NOMO-1 (cell line): ENCODE data around the gene C5.
A peak's percentile ranks its signal among the peaks of the same experiment; 100 is the strongest.
"Not testable (repeated sequence)": the region's sequence is repeated elsewhere in the genome, so short reads cannot be mapped to it uniquely, and the experiment has no call there.

ENCODE experiments used
- DNase-seq, 2 experiments: peaks; one replicate each; lab custom pipeline; 2025; ENCODE audit not compliant: unreplicated experiment in 2 of 2; lab: John Stamatoyannopoulos, UW

Gene C5

DNA sequence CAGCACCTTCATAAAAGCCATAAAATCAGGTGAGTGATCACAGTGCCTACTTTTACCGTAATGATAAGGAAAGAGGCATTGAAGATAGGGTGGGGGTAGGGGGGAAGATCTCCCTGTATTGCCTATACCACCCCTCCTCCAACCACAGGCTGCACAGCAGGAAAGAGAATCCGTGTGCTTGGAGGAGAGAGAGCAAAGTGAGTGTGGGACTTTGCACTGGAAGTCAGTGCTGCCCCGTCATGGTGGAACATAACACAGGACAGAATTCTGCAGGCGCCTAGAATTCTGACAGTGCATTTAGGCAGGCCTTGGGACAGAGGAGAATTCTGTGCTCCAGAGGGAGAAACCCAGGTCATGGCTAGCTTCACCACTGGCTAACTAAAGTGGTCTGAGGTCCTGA lies 3.5 kb upstream of the C5 start:
- no peak for DNase-seq

DNA sequence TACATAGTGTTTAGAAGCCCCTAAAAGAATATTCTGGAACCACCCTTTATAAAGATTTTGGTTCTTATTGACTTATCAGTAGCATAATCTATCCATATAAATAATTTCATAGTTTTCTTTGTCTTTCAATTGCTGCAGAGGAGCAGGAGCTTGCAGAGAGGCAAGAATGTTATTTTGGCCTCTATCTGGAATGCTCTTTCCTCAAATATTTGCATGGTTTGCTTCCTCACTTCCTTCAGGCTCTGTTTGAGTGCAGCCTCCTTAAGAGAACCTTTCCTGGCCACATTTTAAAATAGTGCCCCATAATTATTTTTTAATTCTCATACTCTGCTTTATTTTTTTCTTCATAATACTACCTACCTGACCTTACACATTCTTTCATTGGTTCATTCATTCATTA lies 1.5 kb downstream of the C5 start:
- DNase-seq = no peak

DNA sequence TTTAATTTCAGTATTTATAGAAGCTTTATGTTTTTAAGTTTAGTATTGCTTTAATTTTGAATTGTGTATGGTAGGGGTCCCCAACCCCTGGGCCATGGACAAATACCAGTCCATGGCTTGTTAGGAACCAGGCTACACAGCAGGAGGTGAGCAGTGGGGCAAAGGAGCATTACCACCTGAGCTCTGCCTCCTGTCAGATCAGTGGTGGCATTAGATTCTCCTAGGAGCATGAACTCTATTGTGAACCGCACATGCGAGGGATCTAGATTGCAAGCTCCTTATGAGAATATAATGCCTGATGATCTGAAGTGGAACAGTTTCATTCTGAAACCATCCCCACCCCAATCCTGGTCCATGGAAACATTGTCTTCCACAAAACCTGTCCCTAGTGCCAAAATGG lies 1.9 kb downstream of the C5 start:
- DNase-seq = no peak

DNA sequence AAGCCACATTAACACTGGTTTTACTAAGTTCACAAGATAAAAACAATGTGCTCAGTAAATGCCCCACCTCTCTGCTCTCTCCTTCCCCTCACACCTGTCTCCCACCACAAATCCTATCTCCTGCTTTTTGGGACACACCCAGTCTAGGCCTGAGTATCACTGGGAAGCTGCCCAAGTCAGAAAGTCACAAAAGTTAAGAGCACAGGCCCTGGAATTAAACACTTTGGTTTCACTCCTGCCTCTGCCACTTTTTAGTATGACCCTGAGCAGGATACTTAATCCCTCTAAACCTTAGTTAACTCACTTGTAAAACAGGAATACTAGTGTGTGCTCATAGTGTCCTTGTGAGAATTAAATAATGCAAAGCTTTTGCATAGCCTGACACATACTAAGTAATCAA lies 11.3 kb downstream of the C5 start:
- DNase-seq = no peak

DNA sequence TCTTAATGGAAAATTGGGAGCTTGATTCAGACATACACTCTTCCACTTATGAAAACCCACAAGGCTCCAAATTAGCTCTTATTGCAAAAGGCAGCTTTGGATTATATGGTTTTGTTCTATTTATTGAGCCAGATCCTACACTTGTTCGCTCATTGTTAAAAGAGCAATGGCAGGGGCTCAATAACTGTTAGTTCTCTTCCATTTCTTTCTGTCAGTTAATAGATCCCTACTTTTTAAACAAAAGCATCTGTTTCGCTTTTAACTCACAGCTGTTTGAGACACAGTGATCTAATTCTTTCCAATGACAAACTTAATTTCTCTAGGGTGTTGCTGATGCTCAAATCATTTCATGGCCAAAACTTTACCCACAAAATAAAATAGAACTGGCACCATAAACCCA lies 11.7 kb downstream of the C5 start:
- no peak for DNase-seq

DNA sequence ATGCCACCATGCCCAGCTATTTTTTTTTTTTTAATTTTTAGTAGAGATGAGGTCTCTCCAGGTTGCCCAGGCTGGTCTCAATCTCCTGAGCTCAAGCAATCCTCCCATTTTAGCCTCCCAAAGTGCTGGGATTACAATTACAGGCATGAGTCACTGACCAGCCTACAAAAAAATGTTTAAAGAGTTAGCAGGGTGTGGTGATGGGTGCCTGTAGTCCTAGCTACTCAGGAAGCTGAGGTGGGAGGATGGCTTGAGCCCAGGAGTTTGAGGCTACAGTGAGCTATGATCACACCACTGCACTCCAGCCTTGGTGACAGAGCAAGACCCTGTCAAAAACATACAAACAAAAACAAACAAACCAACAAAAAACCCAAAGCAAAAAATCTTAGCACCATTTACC lies 14.4 kb downstream of the C5 start:
- not testable (repeated sequence) for DNase-seq

DNA sequence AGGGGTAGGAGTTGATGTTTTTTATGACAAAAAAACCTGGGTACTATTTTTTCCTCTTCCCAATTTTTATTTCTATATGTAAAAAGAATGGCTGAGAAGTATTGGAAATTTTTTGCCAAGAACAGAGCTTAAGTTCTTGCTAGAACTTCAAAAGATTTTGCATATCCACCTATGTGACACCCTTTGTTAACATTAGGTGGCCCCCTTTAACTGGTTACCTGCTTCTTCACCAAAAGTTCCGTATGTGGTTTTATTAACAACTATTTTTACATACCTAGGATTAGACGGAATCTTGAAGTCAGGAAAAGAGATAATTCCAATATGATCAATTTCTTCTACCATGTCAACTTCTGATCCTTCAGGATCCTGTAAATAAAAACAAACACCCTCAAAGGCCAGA lies 15.5 kb downstream of the C5 start:
- no peak for DNase-seq

DNA sequence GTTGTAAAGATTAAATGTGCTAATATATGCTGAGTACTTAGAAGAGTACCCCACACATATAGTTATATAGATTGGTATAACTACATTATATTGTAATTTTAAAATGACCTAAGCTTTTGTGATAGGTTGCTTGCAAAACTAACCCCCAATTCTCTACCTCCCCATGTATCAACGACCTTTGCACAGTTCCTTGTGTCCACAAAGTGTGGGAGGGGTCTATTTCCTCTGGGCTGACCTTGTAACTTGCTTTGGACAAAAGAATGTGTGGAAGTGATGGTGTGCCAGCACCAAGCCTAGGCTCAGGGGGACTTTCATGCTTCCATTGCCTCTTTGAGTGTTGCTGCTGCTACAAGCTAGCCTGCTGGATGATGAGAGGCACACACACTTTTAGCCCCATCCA lies 20.6 kb downstream of the C5 start:
- no peak for DNase-seq

DNA sequence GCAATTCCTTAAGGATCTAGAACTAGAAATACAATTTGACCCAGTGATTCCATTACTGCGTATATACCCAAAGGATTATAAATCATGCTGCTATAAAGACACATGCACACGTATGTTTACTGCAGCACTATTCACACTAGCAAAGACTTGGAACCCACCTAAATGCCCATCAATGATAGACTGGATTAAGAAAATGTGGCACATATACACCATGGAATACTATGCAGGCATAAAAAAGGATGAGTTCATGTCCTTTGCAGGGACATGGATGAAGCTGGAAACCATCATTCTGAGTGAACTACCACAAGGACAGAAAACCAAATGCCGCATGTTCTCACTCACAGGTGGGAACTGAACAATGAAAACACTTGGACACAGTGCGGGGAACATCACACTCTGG lies 21.8 kb downstream of the C5 start:
- not testable (repeated sequence) for DNase-seq

DNA sequence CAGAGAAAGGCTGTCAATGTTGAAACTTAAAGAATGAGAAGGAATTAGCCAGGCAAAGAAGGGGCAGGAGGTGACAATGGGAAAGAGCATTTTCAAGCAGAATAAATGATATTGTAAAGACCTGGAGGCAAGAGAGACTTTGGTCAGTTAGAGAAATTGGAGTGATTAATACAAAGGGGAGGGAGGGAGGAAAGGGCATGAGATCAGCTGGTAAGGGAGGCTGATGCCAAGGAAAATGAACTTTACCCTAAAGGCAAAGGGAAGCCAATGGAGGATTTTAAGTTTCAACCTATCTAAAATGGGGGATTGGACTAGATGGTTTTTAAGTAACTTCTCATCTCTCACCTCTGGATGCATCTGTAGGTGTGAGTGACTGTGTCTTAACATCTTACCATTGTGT lies 23.3 kb downstream of the C5 start:
- DNase-seq = no peak

DNA sequence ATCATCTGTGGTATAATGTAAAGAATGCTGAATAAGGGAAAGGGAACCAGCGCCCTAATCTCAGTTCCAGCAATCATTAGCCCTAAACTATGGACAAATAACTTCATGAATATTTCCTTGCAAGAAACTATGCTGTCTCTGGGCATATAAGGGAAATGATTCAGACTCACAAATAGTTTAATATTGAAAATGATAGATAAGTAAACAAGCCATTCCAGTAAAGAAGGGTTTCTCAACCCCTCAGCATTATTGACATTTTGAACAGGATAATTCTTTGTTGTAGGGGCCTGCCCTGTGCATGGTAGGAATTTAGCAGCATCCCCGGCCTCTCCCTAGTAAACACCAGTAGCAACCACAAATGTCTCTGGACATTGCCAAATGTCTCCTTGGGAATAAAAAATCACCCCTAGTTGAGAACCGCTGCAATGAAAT lies 23.8 kb downstream of the C5 start:
- DNase-seq = no peak

DNA sequence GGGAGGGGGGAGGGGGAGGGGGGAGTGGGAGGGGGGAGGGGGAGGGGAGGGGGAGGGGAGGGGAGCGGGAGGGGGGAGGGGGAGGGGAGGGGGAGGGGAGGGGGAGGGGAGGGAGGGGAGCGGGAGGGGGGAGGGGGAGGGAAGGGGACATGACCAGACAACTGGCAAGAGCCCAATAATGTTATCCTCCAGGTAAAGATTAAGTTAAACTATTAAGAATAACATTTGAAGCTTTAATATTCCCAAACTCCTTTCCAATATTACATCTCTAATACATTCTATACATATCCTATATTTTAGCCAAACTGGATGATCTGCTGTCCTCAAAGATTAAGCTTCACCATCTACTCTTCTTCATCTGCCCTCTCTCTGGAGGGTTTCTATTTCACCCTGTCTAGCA lies 25.8 kb downstream of the C5 start:
- no peak for DNase-seq

DNA sequence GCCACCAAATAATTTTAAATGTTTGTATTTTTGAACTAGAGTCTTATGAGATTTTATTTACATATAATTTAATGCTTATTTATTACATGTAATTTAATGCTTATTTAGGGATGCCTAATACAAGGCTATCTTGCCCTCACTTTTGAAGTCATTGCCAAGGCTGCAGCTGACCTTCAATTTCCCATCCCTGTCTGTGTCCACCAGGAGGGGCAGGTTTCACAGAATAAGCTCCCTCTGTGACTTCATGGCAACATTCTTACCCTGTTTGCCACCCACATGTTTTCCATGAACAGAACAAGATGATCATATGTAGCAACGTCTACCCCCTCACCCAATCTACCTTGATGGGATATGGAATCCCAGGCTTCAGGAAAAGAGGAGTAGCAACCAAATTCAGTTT lies 27.0 kb downstream of the C5 start:
- no peak for DNase-seq

DNA sequence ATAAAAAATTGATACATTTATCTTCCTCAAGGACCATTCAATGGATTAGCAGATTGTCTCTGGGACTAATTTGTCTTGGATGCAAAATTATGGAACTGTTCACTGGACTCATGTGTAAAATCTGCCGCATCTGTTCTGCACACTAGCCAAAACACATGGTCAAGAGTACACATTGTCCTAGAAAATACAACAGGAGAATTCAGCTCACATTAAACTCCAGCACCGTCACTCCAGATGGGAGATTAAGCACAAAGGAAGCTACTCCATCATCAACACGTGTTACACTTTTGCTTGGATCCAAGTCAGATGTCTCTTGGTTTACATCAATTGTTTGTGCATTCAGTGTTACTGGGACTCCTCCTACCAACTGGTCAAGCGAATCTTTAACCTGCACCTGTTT lies 28.8 kb downstream of the C5 start:
- no peak for DNase-seq

DNA sequence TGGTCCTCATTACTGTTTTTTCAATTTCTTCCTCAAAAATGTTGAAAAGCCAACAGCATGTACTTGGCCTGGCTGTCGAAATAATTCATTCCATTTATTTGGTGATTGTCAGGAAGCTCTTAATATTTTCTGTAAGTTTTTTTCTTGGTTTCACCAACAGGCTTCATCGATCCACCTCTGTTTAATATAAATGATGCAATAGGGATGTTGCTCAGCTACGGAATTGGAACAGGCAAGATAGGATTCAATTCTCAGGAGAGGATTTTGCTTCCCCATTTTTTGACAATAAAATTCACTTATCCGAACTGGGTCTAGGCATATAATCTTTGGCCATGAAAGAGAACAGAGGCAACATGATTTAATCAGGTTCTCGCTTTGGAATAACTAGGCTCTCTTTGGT lies 30.8 kb downstream of the C5 start:
- no peak for DNase-seq

DNA sequence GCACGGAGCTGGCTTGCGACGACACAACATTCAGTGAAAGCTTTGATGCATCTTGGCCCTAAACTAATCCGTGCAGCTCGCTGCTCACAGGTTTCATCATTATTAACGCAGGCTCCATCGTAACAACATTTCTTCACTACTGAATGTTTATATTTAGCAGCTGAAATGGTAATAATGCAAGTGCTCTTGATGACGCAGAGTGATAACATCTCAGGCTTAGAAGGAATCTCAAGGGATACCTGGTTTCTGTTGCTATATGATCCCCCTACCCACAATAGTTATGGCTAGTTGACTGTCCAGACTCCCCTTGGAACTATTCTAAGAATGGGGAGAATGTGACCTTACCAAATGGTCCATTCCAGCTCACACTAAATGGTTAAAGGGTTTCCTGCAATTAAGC lies 36.2 kb downstream of the C5 start:
- DNase-seq = no peak

DNA sequence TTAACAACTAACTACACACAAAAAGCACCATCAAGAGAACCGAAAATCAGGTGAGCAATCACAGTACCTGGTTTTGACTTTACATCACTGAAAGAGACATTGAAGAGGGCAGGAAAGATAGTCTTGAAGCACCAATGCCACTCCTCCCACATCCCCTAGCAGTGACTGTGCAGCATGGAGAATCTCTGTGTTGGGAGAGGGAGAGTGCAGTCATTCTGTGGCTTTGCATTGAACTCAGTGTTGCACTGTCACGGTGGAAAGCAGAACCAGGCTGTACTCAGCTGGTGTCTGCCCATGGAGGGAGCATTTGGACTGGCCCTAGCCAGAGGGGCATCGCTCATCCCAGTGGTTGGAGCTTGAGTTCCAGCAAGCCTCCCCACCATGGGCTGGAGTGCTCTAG lies 40.4 kb downstream of the C5 start:
- DNase-seq = no peak

DNA sequence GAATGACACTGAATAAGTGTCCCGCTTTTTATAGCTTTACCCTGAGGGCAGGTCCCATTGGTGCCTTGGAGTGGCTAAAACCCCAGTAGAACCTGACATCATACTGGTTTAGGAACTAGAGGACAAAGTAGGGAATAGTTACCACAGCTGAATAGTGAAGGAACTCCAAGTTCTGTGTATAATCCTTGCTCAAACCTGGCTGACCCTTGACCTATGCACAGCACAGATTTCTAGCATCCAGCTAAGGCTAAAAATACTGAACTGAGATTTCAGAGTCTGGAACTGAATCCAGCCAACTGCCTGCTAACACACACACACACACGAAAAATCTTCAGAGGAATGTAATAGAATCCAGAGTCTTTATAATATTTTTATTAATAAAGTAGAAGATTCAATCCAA lies 50.8 kb downstream of the C5 start:
- DNase-seq = no peak

DNA sequence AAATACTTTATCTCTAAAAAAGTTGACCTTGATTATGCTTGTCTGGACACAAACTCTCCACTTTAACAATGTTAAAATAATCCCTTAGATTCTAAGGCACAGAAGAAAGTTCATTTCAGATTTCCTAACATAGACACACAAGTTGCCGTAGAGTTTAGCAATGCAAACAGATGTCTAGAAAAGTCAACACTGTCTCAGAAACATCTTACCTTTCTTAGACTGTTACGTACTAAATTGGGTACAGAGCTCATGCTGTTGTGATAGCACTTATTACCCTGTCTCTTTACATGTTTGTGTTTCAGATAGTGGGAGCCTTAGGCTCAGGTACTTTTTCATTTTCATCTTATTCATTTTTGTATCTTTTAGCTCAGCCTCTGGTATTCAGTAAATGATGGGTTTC lies 52.0 kb downstream of the C5 start:
- no peak for DNase-seq

DNA sequence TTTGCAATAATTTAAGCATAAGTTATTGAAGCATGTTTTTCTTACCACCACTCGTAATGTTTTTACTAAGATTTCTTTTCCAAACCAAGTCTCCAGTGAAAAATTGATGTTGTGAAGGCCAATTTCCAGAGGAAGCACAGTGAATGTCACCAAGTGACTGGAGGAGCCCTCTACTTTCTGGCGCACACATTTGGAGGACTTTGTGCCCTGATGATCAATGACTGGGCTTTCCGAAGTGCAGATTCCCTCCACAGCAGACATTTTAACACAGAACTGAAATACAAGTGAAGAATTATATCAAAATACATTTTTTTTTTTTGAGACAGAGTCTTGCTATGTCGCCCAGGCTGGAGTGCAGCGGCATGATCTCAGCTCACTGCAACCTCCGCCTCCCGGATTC lies 52.6 kb downstream of the C5 start:
- DNase-seq = no peak

DNA sequence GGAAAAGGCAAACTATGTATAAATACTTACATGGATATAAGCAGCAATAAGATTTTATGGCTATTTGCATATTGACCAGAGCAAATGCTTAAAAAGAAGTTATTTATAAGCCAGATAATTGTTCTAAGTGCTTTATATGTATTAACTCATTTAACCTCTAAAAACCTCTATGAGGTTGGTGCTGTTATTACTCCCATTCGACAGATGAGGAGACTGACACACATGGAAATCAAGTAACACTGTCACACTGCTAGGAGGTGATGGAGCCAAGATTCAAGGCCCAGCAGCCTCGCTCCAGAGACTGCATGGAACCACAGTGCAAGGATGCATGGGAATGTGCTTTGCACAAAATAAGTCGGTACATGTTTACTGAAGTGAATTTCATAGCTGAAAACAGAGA lies 53.7 kb downstream of the C5 start:
- no peak for DNase-seq

DNA sequence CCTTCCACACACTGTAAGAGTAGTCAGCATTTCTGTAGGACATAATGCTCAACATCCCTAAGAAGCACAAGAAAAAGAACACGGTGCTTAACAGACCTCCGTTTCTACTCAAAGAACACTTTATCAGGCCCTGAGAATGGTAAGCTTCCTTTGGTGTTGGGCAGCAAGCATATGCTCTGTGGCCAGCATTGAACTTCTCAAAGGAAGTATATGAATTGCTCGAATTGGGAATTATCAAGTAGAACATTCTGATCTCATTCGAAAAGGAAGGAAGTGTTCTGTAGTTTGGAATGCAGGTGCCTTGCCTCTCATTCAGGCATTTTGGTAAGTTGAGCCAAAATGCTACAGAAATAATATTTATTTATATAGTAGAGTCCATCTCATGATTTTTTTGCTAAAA lies 61.0 kb downstream of the C5 start:
- no peak for DNase-seq

DNA sequence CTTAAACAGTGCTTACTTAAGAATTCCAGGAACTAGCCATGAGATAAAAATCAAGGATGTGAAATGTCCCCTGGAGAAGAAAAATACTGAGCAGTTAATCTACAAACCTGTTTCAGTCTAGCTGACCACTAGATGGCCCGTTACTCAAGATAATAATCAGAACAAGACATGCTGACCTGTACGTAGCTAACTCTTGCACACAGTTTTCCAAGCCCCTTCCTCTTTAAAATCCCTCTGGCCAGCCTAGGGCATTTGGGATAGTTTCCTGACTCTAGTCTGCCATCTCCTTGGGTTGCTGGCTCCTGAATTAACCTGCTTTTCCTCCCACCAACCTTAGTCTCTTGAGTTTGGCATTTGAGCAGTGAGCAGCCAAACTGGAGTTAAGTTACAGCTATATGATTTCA lies 64.3 kb downstream of the C5 start:
- DNase-seq = peak in 1 of 2 experiments; percentile 22

DNA sequence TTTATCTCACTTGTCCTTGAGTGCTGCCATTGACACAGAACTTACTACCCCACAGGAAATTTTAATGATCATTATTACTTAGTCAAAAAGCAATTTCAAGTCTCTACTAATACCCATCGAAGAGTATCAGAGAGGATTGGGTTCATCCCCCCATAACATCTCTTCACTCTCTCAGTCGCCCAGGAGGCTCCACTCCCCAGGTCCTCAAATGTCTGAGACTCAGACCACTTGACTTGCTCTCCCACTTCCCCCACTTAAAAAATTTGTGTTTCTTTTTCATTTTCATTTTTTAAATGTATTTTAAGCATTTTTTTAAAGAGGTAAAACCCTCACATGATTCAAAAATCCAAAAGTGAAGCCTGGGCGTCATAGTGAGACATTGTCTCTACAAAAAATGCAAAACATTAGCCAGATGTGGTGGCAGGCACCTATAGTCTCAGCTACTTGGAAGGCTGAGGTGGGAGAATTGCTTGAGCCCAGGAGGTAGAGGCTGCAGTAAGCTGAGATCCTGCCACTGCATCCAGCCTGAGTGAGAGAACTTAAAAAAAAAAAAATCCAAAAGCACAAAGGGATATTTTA lies 66.7 kb downstream of the C5 start:
- no peak for DNase-seq
